SIG-M5 (cell line): ENCODE measurements around the gene TEX29.

Experiments used
- DNase-seq: peaks from one replicate; lab custom pipeline; 2025; lab: John Stamatoyannopoulos, UW

TEX29 gene

GRCh38 chr13:111319998-111320911 is at the start of gene TEX29:
Gene TEX29, plus strand, starts transcription at chr13:111320642. Its CDS starts 249 bp downstream, at chr13:111320891.
- DNase-seq: no peak

- no peak for DNase-seq
Measured at GRCh38 chr13:111270765-111271698, 49.4 kb upstream of the TEX29 start.

GRCh38 chr13:111272117-111272516 is 48.3 kb upstream of the TEX29 start:
- no peak for DNase-seq

GRCh38 chr13:111275382-111275781 is 45.1 kb upstream of the TEX29 start:
- DNase-seq: no peak

- no peak for DNase-seq
Measured at GRCh38 chr13:111275995-111276618, 44.3 kb upstream of the TEX29 start.

- DNase-seq: no peak
Measured at GRCh38 chr13:111278258-111278657, 42.2 kb upstream of the TEX29 start.

GRCh38 chr13:111278743-111279652 is 41.4 kb upstream of the TEX29 start:
- DNase-seq: no peak

GRCh38 chr13:111280226-111280625 is 40.2 kb upstream of the TEX29 start:
- no peak for DNase-seq

- DNase-seq: no peak
Measured at GRCh38 chr13:111280681-111281585, 39.5 kb upstream of the TEX29 start.

- peak; percentile 4 for DNase-seq
Measured at GRCh38 chr13:111281751-111282311, 38.6 kb upstream of the TEX29 start.

- no peak for DNase-seq
Measured at GRCh38 chr13:111282425-111282824, 38.0 kb upstream of the TEX29 start.

GRCh38 chr13:111282997-111283396 is 37.4 kb upstream of the TEX29 start:
- no peak for DNase-seq

GRCh38 chr13:111283457-111283856 is 37.0 kb upstream of the TEX29 start:
- no peak for DNase-seq

- no peak for DNase-seq
Measured at GRCh38 chr13:111283991-111284390, 36.5 kb upstream of the TEX29 start.

GRCh38 chr13:111284565-111284964 is 35.9 kb upstream of the TEX29 start:
- no peak for DNase-seq

GRCh38 chr13:111286162-111286561 is 34.3 kb upstream of the TEX29 start:
- DNase-seq: no peak

- DNase-seq: no peak
Measured at GRCh38 chr13:111286749-111287148, 33.7 kb upstream of the TEX29 start.

- no peak for DNase-seq
Measured at GRCh38 chr13:111287201-111287600, 33.2 kb upstream of the TEX29 start.

GRCh38 chr13:111288276-111288675 is 32.2 kb upstream of the TEX29 start:
- DNase-seq: no peak

- DNase-seq: no peak
Measured at GRCh38 chr13:111289251-111289650, 31.2 kb upstream of the TEX29 start.
